Mesenchymal stem cell (in vitro differentiated cells and primary cell): ENCODE data around the gene KAT8.
A peak's percentile ranks its signal among the peaks of the same experiment; 100 is the strongest.

ENCODE experiments used
- DNase-seq: peaks from one replicate; pipeline ENCODE4 v3.0.0-alpha.2; 2013
- H2AFZ ChIP-seq: one replicate; pipeline ENCODE4 v1.6.1; 2013; ENCODE audit warnings: low read depth, mild to moderate bottlenecking, control low read depth, inconsistent platforms, low read length, moderate library complexity
- H2AK5ac ChIP-seq: 2 replicates; pipeline ENCODE4 v1.6.1; 2013; ENCODE audit warnings: low read length, moderate library complexity, mild to moderate bottlenecking, inconsistent platforms; ENCODE audit not compliant: severe bottlenecking
- H2BK120ac ChIP-seq: one replicate; pipeline ENCODE4 v1.6.1; 2013; ENCODE audit warnings: low read depth, mild to moderate bottlenecking, inconsistent platforms, low read length, moderate library complexity
- H2BK12ac ChIP-seq, 2 experiments: one replicate each; pipeline ENCODE4 v1.6.1; 2013; ENCODE audit warnings: inconsistent platforms in 2 of 2, low read length in 2 of 2, mild to moderate bottlenecking in 2 of 2, moderate library complexity in 2 of 2, control low read depth in 1 of 2
- H2BK15ac ChIP-seq: one replicate; pipeline ENCODE4 v1.6.1; 2013; ENCODE audit warnings: mild to moderate bottlenecking, low read depth, inconsistent platforms; ENCODE audit not compliant: poor library complexity, severe bottlenecking
- H2BK5ac ChIP-seq: 2 replicates; pipeline ENCODE4 v1.6.1; 2013; ENCODE audit warnings: low read depth, mild to moderate bottlenecking, low read length, control low read depth, inconsistent platforms; ENCODE audit not compliant: poor library complexity, severe bottlenecking
- H3K14ac ChIP-seq, 2 experiments: one replicate each; pipeline ENCODE4 v1.6.1; 2013; ENCODE audit warnings: inconsistent platforms in 2 of 2, low read length in 2 of 2, control low read depth in 1 of 2, mild to moderate bottlenecking in 1 of 2, moderate library complexity in 1 of 2
- H3K18ac ChIP-seq, 2 experiments: one replicate each; pipeline ENCODE4 v1.6.1; 2013; ENCODE audit warnings: inconsistent platforms in 2 of 2, low read length in 2 of 2, control low read depth in 1 of 2, low read depth in 1 of 2, mild to moderate bottlenecking in 1 of 2
- H3K23ac ChIP-seq, 2 experiments: one replicate each; pipeline ENCODE4 v1.6.1; 2013; ENCODE audit warnings: inconsistent platforms in 2 of 2, low read length in 2 of 2, mild to moderate bottlenecking in 2 of 2, moderate library complexity in 2 of 2, control low read depth in 1 of 2
- H3K27ac ChIP-seq: 2 replicates; pipeline ENCODE4 v1.5.1; 2013; ENCODE audit warnings: mild to moderate bottlenecking, moderate library complexity, low read length, control low read depth, inconsistent platforms; ENCODE audit not compliant: poor library complexity, severe bottlenecking
- H3K27me3 ChIP-seq, 2 experiments: 2 replicates each; pipeline versions ENCODE4 v1.6.1 to v1.7.0; 2013; ENCODE audit warnings: low read length in 2 of 2, mild to moderate bottlenecking in 2 of 2, moderate library complexity in 2 of 2, control low read depth in 1 of 2, inconsistent platforms in 1 of 2; ENCODE audit not compliant: control insufficient read depth in 1 of 2, insufficient read depth in 1 of 2
- H3K36me3 ChIP-seq, 2 experiments: 2 replicates each; pipeline versions ENCODE4 v1.6.1 to v1.7.0; 2013; ENCODE audit warnings: low read length in 2 of 2, control low read depth in 1 of 2, inconsistent platforms in 1 of 2, low read depth in 1 of 2, mild to moderate bottlenecking in 1 of 2; ENCODE audit not compliant: insufficient read depth in 2 of 2, control insufficient read depth in 1 of 2
- H3K4ac ChIP-seq, 2 experiments: one replicate each; pipeline ENCODE4 v1.6.1; 2013; ENCODE audit warnings: inconsistent platforms in 2 of 2, low read length in 2 of 2, mild to moderate bottlenecking in 2 of 2, moderate library complexity in 2 of 2, control low read depth in 1 of 2, low read depth in 1 of 2
- H3K4me1 ChIP-seq: 2 replicates; pipeline ENCODE4 v1.6.1; 2013; ENCODE audit warnings: low read depth, low read length, control low read depth; ENCODE audit not compliant: control insufficient read depth, insufficient read depth
- H3K4me2 ChIP-seq: 2 replicates; pipeline ENCODE4 v1.6.1; 2013; ENCODE audit warnings: low read length, mild to moderate bottlenecking, inconsistent platforms; ENCODE audit not compliant: poor library complexity, severe bottlenecking
- H3K4me3 ChIP-seq, 2 experiments: 2 replicates each; pipeline versions ENCODE4 v1.5.1 to v1.7.0; 2013; ENCODE audit warnings: low read length in 2 of 2, mild to moderate bottlenecking in 2 of 2, control low read depth in 1 of 2, low read depth in 1 of 2; ENCODE audit not compliant: insufficient read depth in 1 of 2
- H3K79me1 ChIP-seq: replicated peaks from 2 replicates; pipeline ENCODE4 v1.6.1; 2013; ENCODE audit warnings: mild to moderate bottlenecking, control low read depth, low read length, inconsistent platforms; ENCODE audit not compliant: poor library complexity, severe bottlenecking
- H3K9ac ChIP-seq: 2 replicates; pipeline ENCODE4 v1.7.0; 2013; ENCODE audit warnings: mild to moderate bottlenecking, low read length, moderate library complexity
- H3K9me3 ChIP-seq: 2 replicates; pipeline ENCODE4 v1.7.0; 2013; ENCODE audit warnings: mild to moderate bottlenecking, low read length; ENCODE audit not compliant: control insufficient read depth
- H4K8ac ChIP-seq: one replicate; pipeline ENCODE4 v1.6.1; 2013; ENCODE audit warnings: inconsistent platforms, mild to moderate bottlenecking, low read length, moderate library complexity
- H4K91ac ChIP-seq: one replicate; pipeline ENCODE4 v1.6.1; 2013; ENCODE audit warnings: mild to moderate bottlenecking, low read length, inconsistent platforms
- WGBS: methylation state at CpG from one replicate; pipeline ENCODE4 v1.1.7; 2013; ENCODE audit warnings: mixed read lengths; 5-methylcytosine and 5-hydroxymethylcytosine counted together

Gene KAT8

GRCh38 chr16:31129568-31130335, 12.3 kb downstream of the KAT8 start:
- no peak overlapping the region for H2AK5ac ChIP-seq
- no peak overlapping the region for H3K4me2 ChIP-seq
- no peaks in the 10 kb centered on the region for H3K79me1 ChIP-seq

DNA sequence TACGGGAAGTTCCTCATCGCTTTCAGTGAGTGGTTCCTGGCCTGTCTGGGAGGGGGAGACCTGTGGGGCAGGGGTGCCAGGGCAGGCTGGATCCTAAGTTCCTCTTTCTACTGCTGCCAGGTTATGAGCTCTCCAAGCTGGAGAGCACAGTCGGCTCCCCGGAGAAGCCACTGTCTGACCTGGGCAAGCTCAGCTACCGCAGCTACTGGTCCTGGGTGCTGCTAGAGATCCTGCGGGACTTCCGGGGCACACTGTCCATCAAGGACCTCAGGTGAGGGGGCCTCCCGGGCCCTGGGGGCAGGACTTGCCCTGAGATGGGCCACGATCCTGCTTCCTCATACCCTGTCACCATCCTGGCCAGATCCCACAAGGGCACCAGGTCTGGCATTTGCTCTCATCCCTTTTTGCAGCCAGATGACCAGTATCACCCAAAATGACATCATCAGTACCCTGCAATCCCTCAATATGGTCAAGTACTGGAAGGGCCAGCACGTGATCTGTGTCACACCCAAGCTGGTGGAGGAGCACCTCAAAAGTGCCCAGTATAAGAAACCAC, 12.9 kb downstream of the KAT8 start:
- Histone ChIP-seq H3K9me3 (no peaks in the 10 kb centered on the region), H3K36me3 (peaks cover 37 to 62% of the 10 kb centered on the region in 2 experiments), H4K8ac (no peak overlapping the region), H2BK12ac (no peak overlapping the region), H3K4me2 (no peak overlapping the region), H2BK5ac (no peak overlapping the region), H2BK120ac (no peak overlapping the region), H3K18ac (no peak overlapping the region), H3K9ac (no peak overlapping the region), H3K27ac (no peak overlapping the region), H2BK15ac (no peak overlapping the region), H4K91ac (no peak overlapping the region), H2AK5ac (no peak overlapping the region), H3K27me3 (peaks cover 8 to 13% of the 10 kb centered on the region in 2 experiments), H3K4me3 (no peak overlapping the region), H3K23ac (no peak overlapping the region), H3K14ac (no peak overlapping the region), H3K79me1 (no peaks in the 10 kb centered on the region), H3K4ac (no peak overlapping the region), H2AFZ (no peak overlapping the region), H3K4me1 (peaks cover 4% of the 10 kb centered on the region)
- no peak for DNase-seq
- WGBS: 95% methylated on average over 9 of the region's 10 CpGs

More at GRCh38 chr16:31129568-31130335, 12.3 kb downstream of the KAT8 start:
- Histone ChIP-seq H3K27ac (no peak overlapping the region), H3K4me3 (no peak overlapping the region), H3K4ac (no peak overlapping the region), H3K27me3 (peaks cover 1 to 7% of the 10 kb centered on the region in 2 experiments), H3K36me3 (peaks cover 41 to 62% of the 10 kb centered on the region in 2 experiments), H4K8ac (no peak overlapping the region), H3K9ac (peak overlapping the region; percentile 3), H3K4me1 (peaks cover 2% of the 10 kb centered on the region), H3K18ac (no peak overlapping the region), H2AFZ (no peak overlapping the region), H3K23ac (no peak overlapping the region), H2BK120ac (no peak overlapping the region), H2BK12ac (no peak overlapping the region), H2BK5ac (no peak overlapping the region), H2BK15ac (no peak overlapping the region), H3K14ac (no peak overlapping the region), H3K9me3 (no peaks in the 10 kb centered on the region), H4K91ac (no peak overlapping the region)
- DNase-seq: no peak
- WGBS: 89% methylated on average over 29 of the region's 29 CpGs

GRCh38 chr16:31130899-31131298, 13.4 kb downstream of the KAT8 start:
- H3K27me3 ChIP-seq: peaks cover 8 to 13% of the 10 kb centered on the region in 2 experiments
- no peak overlapping the region for H2BK12ac ChIP-seq
- 83% methylated on average over 2 of the region's 6 CpGs for WGBS
- H3K14ac ChIP-seq: no peak overlapping the region
- peaks cover 33 to 62% of the 10 kb centered on the region in 2 experiments for H3K36me3 ChIP-seq
- H4K8ac ChIP-seq: no peak overlapping the region
- H2BK5ac ChIP-seq: no peak overlapping the region
- peaks cover 4% of the 10 kb centered on the region for H3K4me1 ChIP-seq
- no peak overlapping the region for H2AFZ ChIP-seq
- H2BK15ac ChIP-seq: no peak overlapping the region
- no peak overlapping the region for H3K4me3 ChIP-seq
- H2BK120ac ChIP-seq: no peak overlapping the region
- no peak overlapping the region for H3K18ac ChIP-seq
- H4K91ac ChIP-seq: no peak overlapping the region
- H3K4me2 ChIP-seq: no peak overlapping the region
- H2AK5ac ChIP-seq: no peak overlapping the region
- H3K79me1 ChIP-seq: no peaks in the 10 kb centered on the region
- no peak overlapping the region for H3K27ac ChIP-seq
- no peak overlapping the region for H3K23ac ChIP-seq
- H3K9me3 ChIP-seq: no peaks in the 10 kb centered on the region
- H3K4ac ChIP-seq: no peak overlapping the region
- no peak for DNase-seq
- no peak overlapping the region for H3K9ac ChIP-seq

GRCh38 chr16:31131416-31131815, 14.0 kb downstream of the KAT8 start:
- no peak overlapping the region for H3K18ac ChIP-seq
- H2AK5ac ChIP-seq: no peak overlapping the region
- H3K9me3 ChIP-seq: no peaks in the 10 kb centered on the region
- H2BK120ac ChIP-seq: no peak overlapping the region
- H3K4ac ChIP-seq: no peak overlapping the region
- no peak overlapping the region for H3K9ac ChIP-seq
- no peak overlapping the region for H3K23ac ChIP-seq
- H4K8ac ChIP-seq: no peak overlapping the region
- H3K36me3 ChIP-seq: peaks cover 33 to 62% of the 10 kb centered on the region in 2 experiments
- no peak overlapping the region for H3K27ac ChIP-seq
- H2BK5ac ChIP-seq: no peak overlapping the region
- H2BK15ac ChIP-seq: no peak overlapping the region
- no peak overlapping the region for H2AFZ ChIP-seq
- H3K4me1 ChIP-seq: peaks cover 4% of the 10 kb centered on the region
- peaks cover 8 to 13% of the 10 kb centered on the region in 2 experiments for H3K27me3 ChIP-seq
- 98% methylated on average over 11 of the region's 11 CpGs for WGBS
- no peak overlapping the region for H2BK12ac ChIP-seq
- no peaks in the 10 kb centered on the region for H3K79me1 ChIP-seq
- no peak overlapping the region for H3K4me3 ChIP-seq
- H3K4me2 ChIP-seq: no peak overlapping the region
- no peak overlapping the region for H4K91ac ChIP-seq
- no peak for DNase-seq
- no peak overlapping the region for H3K14ac ChIP-seq
